GM12878 (cell line): Measurements from ENCODE around the gene MPP1. TPM values are rescaled to one million over a fixed set of nuclear protein-coding genes. Genes with fewer than 3 reads are reported as not detected.

ENCODE experiments used
- ATAC-seq: fragments of 200-7000 bp; cut with Tn5 transposase; 3 replicates; pipeline ENCODE4 v1.9.1; 2020; ENCODE audit warnings: mild to moderate bottlenecking, moderate library complexity
- BruUV-seq: library from RNA; stranded (reverse); fragments of 400-500 nt; replicated peaks from 2 replicates; lab custom pipeline; 2021; lab: Mats Ljungman, UMichigan
- CTCF ChIA-PET: fragments of 300-600 bp; sonication (Branson Sonifier 250); formaldehyde crosslinking; extraction: SDS; loops from one replicate; lab custom pipeline; 2021; ENCODE audit warnings: inconsistent platforms; lab: Yijun Ruan, JAX
- POLR2A ChIA-PET: fragments of 350-600 bp; formaldehyde crosslinking; extraction: SDS; loops from one replicate; lab custom pipeline; 2021; ENCODE audit warnings: inconsistent platforms; lab: Charles Lee
- RAD21 ChIA-PET: fragments of 300-600 bp; sonication (Branson Sonifier 250); formaldehyde crosslinking; loops from one replicate; lab custom pipeline; 2023; ENCODE audit warnings: antibody characterized with exemption; ENCODE audit not compliant: unreplicated experiment; lab: Charles Lee
- SMC1A ChIA-PET: fragments of 300-600 bp; sonication (Branson Sonifier 250); formaldehyde crosslinking; loops from one replicate; lab custom pipeline; 2023; ENCODE audit not compliant: unreplicated experiment, uncharacterized antibody; lab: Charles Lee
- DNase-seq: peaks from one replicate; pipeline ENCODE4 v3.0.0-alpha.2; 2011; ENCODE audit warnings: low read depth, low spot score
- FAIRE-seq: peaks from 3 replicates; lab custom pipeline; 2011; peaks lifted over from hg19 to GRCh38; lab: Jason Lieb, UNC
- H2AFZ ChIP-seq: 2 replicates; pipeline ENCODE4 v1.6.0; 2011; ENCODE audit warnings: low read depth, low read length, control low read depth; ENCODE audit not compliant: control insufficient read depth
- H3K27ac ChIP-seq: 2 replicates; pipeline ENCODE4 v1.5.1; 2011; ENCODE audit warnings: control low read depth; ENCODE audit not compliant: control insufficient read depth, insufficient read depth
- H3K27me3 ChIP-seq, 2 experiments: replicated peaks in 1 of 2; 2 replicates each; pipeline versions ENCODE4 v1.6.0 to v1.6.1; 2011; ENCODE audit warnings: low read length in 1 of 2; ENCODE audit not compliant: control insufficient read depth in 2 of 2, insufficient read depth in 2 of 2
- H3K36me3 ChIP-seq, 2 experiments: 2 replicates each; pipeline ENCODE4 v1.5.1; 2011; ENCODE audit warnings: low read length in 1 of 2; ENCODE audit not compliant: control insufficient read depth in 2 of 2, insufficient read depth in 2 of 2
- H3K4me1 ChIP-seq: 2 replicates; pipeline ENCODE4 v1.6.1; 2011; ENCODE audit warnings: mild to moderate bottlenecking, low read length, moderate library complexity, mixed read lengths; ENCODE audit not compliant: control insufficient read depth, insufficient read depth
- H3K4me2 ChIP-seq: 2 replicates; pipeline ENCODE4 v1.6.0; 2011; ENCODE audit warnings: control low read depth; ENCODE audit not compliant: control insufficient read depth, insufficient read depth
- H3K4me3 ChIP-seq: fragments of 200-600 bp; sonication (generic); 2 replicates; pipeline ENCODE4 v1.5.1; 2016
- H3K79me2 ChIP-seq: 2 replicates; pipeline ENCODE4 v1.6.0; 2011; ENCODE audit warnings: low read length; ENCODE audit not compliant: control insufficient read depth, insufficient read depth
- H3K9ac ChIP-seq: 2 replicates; pipeline ENCODE4 v1.8.0; 2011; ENCODE audit warnings: low read length, control low read depth, mixed read lengths; ENCODE audit not compliant: control insufficient read depth, insufficient read depth
- H3K9me3 ChIP-seq: replicated peaks from 3 replicates; pipeline ENCODE4 v1.5.1; 2011; ENCODE audit warnings: mild to moderate bottlenecking, low read length; ENCODE audit not compliant: control insufficient read depth, insufficient read depth
- H4K20me1 ChIP-seq: 2 replicates; pipeline ENCODE4 v1.6.0; 2011; ENCODE audit not compliant: control insufficient read depth, insufficient read depth
- DPF2 ChIP-seq: fragments of 450-650 bp; IDR thresholded peaks from 2 replicates; pipeline ENCODE4 v1.6.1; 2017; ENCODE audit warnings: mild to moderate bottlenecking
- EP300 ChIP-seq, 2 experiments: fragments of 150-350 bp in 1 of 2; IDR thresholded peaks; 2 replicates each; pipeline ENCODE4 v1.6.1; 2011 to 2012; ENCODE audit warnings: low read depth in 2 of 2, low read length in 2 of 2, borderline replicate concordance in 1 of 2, improper control_type of control experiment in 1 of 2, inconsistent platforms in 1 of 2; ENCODE audit not compliant: control insufficient read depth in 1 of 2
- IRF4 ChIP-seq: IDR thresholded peaks from 2 replicates; pipeline ENCODE4 v1.6.1; 2011; ENCODE audit warnings: low read depth, low read length
- RAD51 ChIP-seq: fragments of 450-650 bp; IDR thresholded peaks from 2 replicates; pipeline ENCODE4 v1.6.1; 2016; ENCODE audit warnings: moderate library complexity, mild to moderate bottlenecking, inconsistent platforms
- SREBF2 ChIP-seq: IDR thresholded peaks from 2 replicates; pipeline ENCODE4 v1.6.1; 2012; ENCODE audit warnings: mild to moderate bottlenecking, low read length
- STAT1 ChIP-seq: fragments of 450-650 bp; conservative IDR thresholded peaks from 2 replicates; pipeline ENCODE4 v1.6.1; 2014; ENCODE audit warnings: antibody characterized with exemption, mild to moderate bottlenecking
- WGBS: methylation state at CpG from one replicate; pipeline ENCODE4 v1.1.6; 2016; ENCODE audit warnings: low lambda C conversion rate; ENCODE audit not compliant: insufficient replicate concordance, insufficient coverage; ENCODE audit errors: missing lambda C conversion rate; 5-methylcytosine and 5-hydroxymethylcytosine counted together
- in situ Hi-C: fragments of 300-500 bp; cut with MboI; formaldehyde crosslinking; loops from 9 replicates; pipeline ENCODE4 v1.14.3; 2018; ENCODE audit warnings: mixed read lengths
- intact Hi-C: fragments of 100-400 bp; cut with micrococcal nuclease; formaldehyde crosslinking; loops from one replicate; pipeline ENCODE4 v1.14.2; 2022; ENCODE audit not compliant: unreplicated experiment
- polyA plus RNA-seq, 11 experiments: library from polyadenylated mRNA; depleted of rRNA in 4 of 11; unstranded in 6 of 11; stranded (reverse) in 5 of 11; fragments of >200 nt; fragmentation: Nextera tagmentation in 4 of 11; fragmentation: Illumina TruSeq in 1 of 11; extraction: Ambion mirVana in 4 of 11; extraction: Trizol in 1 of 11; gene quantifications; 1 replicate in 1 of 11; 2 replicates in 10 of 11; pipeline versions ENCODE4 v1.2.1 to v1.2.3, GENCODE V29; 2011 to 2016; ENCODE audit warnings: inconsistent platforms in 2 of 11, missing spikeins in 2 of 11, low read depth in 1 of 11
- total RNA-seq, 4 experiments: library from RNA; depleted of rRNA in 3 of 4; stranded (reverse); fragments of >200 nt in 3 of 4; fragmentation: Illumina TruSeq in 1 of 4; extraction: Trizol in 1 of 4; gene quantifications; 2 replicates each; pipeline versions ENCODE4 v1.2.1 to v1.2.3, GENCODE V29; 2013 to 2021
- TF ChIP-seq, protein P1 (sequence below): IDR thresholded peaks from 2 replicates; pipeline ENCODE4 v1.6.1; 2012; ENCODE audit warnings: improper control_type of control experiment, low read depth, low read length; ENCODE audit not compliant: insufficient replicate concordance
- TF ChIP-seq, protein P2 (sequence below): IDR thresholded peaks from 2 replicates; pipeline ENCODE4 v1.6.1; 2011; ENCODE audit warnings: low read depth, low read length, improper control_type of control experiment, borderline replicate concordance

Gene MPP1
- total and polyA plus RNA-seq, 10 of the 15 experiments (the other 5 are each of a cell fraction or from before 2014, with no cell fraction given) = 1.9 to 20.1 (median 14.8) TPM

DNA sequence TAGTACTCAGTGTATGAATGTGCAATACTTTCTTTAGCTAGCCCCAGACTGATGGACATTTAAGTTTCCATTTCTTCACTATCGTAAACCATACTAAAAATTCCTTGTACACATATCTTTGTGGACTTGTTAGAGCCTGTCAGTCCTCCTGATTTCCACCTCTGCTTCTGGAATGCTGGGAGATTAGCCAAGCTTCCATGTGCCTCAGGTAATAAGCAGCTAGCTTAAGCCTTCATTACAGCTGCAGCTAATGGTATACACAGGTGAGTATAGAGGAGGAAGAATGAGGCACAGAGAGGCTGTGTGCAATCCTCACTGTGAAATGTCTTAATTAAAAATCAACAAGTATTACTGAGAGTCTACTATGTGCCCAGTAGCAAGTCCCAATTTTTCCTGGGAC, 19.4 kb upstream of the MPP1 start (continued):
- TF ChIP-seq, protein P1, sequence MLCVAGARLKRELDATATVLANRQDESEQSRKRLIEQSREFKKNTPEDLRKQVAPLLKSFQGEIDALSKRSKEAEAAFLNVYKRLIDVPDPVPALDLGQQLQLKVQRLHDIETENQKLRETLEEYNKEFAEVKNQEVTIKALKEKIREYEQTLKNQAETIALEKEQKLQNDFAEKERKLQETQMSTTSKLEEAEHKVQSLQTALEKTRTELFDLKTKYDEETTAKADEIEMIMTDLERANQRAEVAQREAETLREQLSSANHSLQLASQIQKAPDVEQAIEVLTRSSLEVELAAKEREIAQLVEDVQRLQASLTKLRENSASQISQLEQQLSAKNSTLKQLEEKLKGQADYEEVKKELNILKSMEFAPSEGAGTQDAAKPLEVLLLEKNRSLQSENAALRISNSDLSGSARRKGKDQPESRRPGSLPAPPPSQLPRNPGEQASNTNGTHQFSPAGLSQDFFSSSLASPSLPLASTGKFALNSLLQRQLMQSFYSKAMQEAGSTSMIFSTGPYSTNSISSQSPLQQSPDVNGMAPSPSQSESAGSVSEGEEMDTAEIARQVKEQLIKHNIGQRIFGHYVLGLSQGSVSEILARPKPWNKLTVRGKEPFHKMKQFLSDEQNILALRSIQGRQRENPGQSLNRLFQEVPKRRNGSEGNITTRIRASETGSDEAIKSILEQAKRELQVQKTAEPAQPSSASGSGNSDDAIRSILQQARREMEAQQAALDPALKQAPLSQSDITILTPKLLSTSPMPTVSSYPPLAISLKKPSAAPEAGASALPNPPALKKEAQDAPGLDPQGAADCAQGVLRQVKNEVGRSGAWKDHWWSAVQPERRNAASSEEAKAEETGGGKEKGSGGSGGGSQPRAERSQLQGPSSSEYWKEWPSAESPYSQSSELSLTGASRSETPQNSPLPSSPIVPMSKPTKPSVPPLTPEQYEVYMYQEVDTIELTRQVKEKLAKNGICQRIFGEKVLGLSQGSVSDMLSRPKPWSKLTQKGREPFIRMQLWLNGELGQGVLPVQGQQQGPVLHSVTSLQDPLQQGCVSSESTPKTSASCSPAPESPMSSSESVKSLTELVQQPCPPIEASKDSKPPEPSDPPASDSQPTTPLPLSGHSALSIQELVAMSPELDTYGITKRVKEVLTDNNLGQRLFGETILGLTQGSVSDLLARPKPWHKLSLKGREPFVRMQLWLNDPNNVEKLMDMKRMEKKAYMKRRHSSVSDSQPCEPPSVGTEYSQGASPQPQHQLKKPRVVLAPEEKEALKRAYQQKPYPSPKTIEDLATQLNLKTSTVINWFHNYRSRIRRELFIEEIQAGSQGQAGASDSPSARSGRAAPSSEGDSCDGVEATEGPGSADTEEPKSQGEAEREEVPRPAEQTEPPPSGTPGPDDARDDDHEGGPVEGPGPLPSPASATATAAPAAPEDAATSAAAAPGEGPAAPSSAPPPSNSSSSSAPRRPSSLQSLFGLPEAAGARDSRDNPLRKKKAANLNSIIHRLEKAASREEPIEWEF = no peak
- no peak for TF ChIP-seq DPF2
- TF ChIP-seq IRF4 = no peak
- TF ChIP-seq SREBF2 = no peak
- TF ChIP-seq STAT1 = no peak

DNA sequence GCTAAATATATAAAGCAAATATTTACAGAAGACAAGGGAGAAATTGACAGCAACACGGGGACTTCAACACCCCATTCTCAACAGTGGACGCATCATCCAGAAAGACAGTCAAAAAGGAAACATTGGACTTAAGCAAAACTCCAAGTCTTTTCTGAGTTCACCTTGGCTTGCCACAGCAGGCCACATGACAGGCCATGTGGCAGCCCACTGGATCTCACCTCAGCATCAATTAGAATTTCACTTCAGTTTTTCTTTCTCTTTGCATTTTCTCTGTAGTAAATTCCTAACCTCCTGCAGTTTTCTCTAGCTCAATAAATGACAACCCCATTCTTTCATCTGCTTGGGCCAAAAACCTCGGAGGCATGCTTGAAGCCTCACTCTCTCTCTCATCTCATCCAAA, 16.7 kb upstream of the MPP1 start:
- Histone ChIP-seq H3K4me2 (no peak overlapping the region), H3K4me3 (no peak overlapping the region), H3K27me3 (no peaks in the 10 kb centered on the region), H3K36me3 (no peaks in the 10 kb centered on the region), H4K20me1 (no peaks in the 10 kb centered on the region), H3K9ac (no peak overlapping the region), H3K79me2 (no peaks in the 10 kb centered on the region), H3K4me1 (peaks cover 3% of the 10 kb centered on the region), H3K9me3 (no peaks in the 10 kb centered on the region), H3K27ac (no peak overlapping the region), H2AFZ (peak overlapping the region; percentile 12; the same call in 1 of the 2 replicates)
- ChIA-PET POLR2A (interaction anchor here (0.6 kb wide), 1 partner anchor 407 kb away, joined by 4 read pairs; no protein-coding TSS in a partner anchor), SMC1A (interaction anchor here (0.9 to 2.6 kb wide), 2 partner anchors 10 to 12 kb away, joined by 3 to 12 read pairs; no protein-coding TSS in a partner anchor), RAD21 (interaction anchor here (1.4 kb wide), 1 partner anchor 9 kb away, joined by 4 read pairs; no protein-coding TSS in a partner anchor), CTCF (interaction anchor here (1.1 to 1.5 kb wide), 2 partner anchors 9 to 73 kb away, joined by 3 read pairs; no protein-coding TSS in a partner anchor)
- 65% methylated on average over 3 of the region's 3 CpGs for WGBS
- intact Hi-C loops = no loop called here
- TF ChIP-seq RAD51 (peak; percentile 88), EP300 (IDR thresholded peaks at IDR 0.05; ENCODE audit: borderline replicate concordance in 1 of 2, control insufficient read depth in 1 of 2, low read depth in 2 of 2, low read length in 2 of 2) (no peak)
- TF ChIP-seq, protein P2, sequence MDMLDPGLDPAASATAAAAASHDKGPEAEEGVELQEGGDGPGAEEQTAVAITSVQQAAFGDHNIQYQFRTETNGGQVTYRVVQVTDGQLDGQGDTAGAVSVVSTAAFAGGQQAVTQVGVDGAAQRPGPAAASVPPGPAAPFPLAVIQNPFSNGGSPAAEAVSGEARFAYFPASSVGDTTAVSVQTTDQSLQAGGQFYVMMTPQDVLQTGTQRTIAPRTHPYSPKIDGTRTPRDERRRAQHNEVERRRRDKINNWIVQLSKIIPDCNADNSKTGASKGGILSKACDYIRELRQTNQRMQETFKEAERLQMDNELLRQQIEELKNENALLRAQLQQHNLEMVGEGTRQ = peak; percentile 22; the same call in 1 of the 2 replicates
- in situ Hi-C loops = no loop called here
- FAIRE-seq (no peak), DNase-seq (no peak), ATAC-seq (no peak)
- BruUV-seq = no TSS peak
